WTC11 (cell line): ENCODE data around the gene MTMR6. TPM values are rescaled to one million over a fixed set of nuclear protein-coding genes. Genes with fewer than 3 reads are reported as not detected.

Source experiments
- ATAC-seq: fragments of 200-7000 bp; cut with Tn5 transposase; 2 replicates; pipeline ENCODE4 v1.10.0; 2021; ENCODE audit warnings: mild to moderate bottlenecking, moderate library complexity
- CTCF ChIA-PET: fragments of 300-600 bp; sonication (Branson Sonifier 250); formaldehyde crosslinking; loops from one replicate; lab custom pipeline; 2021; ENCODE audit warnings: antibody characterized with exemption; lab: Charles Lee
- POLR2A ChIA-PET: fragments of 350-600 bp; sonication (Branson Sonifier 250); formaldehyde crosslinking; loops from one replicate; lab custom pipeline; 2021; ENCODE audit warnings: antibody characterized with exemption; lab: Charles Lee
- DNase-seq: peaks from one replicate; pipeline ENCODE4 v3.0.0; 2021; ENCODE audit warnings: low spot score
- H3K27ac Mint-ChIP-seq: 2 replicates; pipeline ENCODE4 v1.8.0; 2021; ENCODE audit warnings: mixed read lengths
- H3K27me3 Mint-ChIP-seq: 2 replicates; pipeline ENCODE4 v1.8.0; 2021; ENCODE audit warnings: low read depth, mild to moderate bottlenecking, moderate library complexity, mixed read lengths
- H3K36me3 Mint-ChIP-seq: 2 replicates; pipeline ENCODE4 v1.8.0; 2021; ENCODE audit warnings: mixed read lengths
- H3K4me1 Mint-ChIP-seq: 2 replicates; pipeline ENCODE4 v1.8.0; 2022; ENCODE audit warnings: mixed read lengths
- H3K4me3 Mint-ChIP-seq: 2 replicates; pipeline ENCODE4 v1.8.0; 2021; ENCODE audit warnings: mild to moderate bottlenecking, moderate library complexity, mixed read lengths
- H3K9me3 Mint-ChIP-seq: 2 replicates; pipeline ENCODE4 v1.8.0; 2021; ENCODE audit warnings: mixed read lengths
- CBFB ChIP-seq: sonication (generic); formaldehyde crosslinking; IDR thresholded peaks from 2 replicates; pipeline ENCODE4 v1.8.1; 2022; ENCODE audit warnings: mild to moderate bottlenecking, low read depth, missing genetic modification reagents
- CREM ChIP-seq: sonication (generic); formaldehyde crosslinking; IDR thresholded peaks from 2 replicates; pipeline ENCODE4 v1.8.1; 2022; ENCODE audit warnings: mild to moderate bottlenecking, missing genetic modification reagents, moderate library complexity
- E2F5 ChIP-seq: sonication (generic); formaldehyde crosslinking; IDR thresholded peaks from 2 replicates; pipeline ENCODE4 v1.8.1; 2022; ENCODE audit warnings: mild to moderate bottlenecking, moderate library complexity, missing genetic modification reagents
- ERG ChIP-seq: fragments of 250-450 bp; sonication (Bioruptor Pico); IDR thresholded peaks from 2 replicates; pipeline ENCODE4 v1.8.0; 2021; ENCODE audit warnings: mild to moderate bottlenecking
- FOXJ3 ChIP-seq: sonication (generic); formaldehyde crosslinking; IDR thresholded peaks from 2 replicates; pipeline ENCODE4 v1.9.0; 2021; ENCODE audit warnings: missing genetic modification reagents, mild to moderate bottlenecking, borderline replicate concordance
- FOXP1 ChIP-seq: sonication (generic); formaldehyde crosslinking; IDR thresholded peaks from 2 replicates; pipeline ENCODE4 v1.8.0; 2022; ENCODE audit warnings: missing genetic modification reagents, mild to moderate bottlenecking, moderate library complexity, borderline replicate concordance
- IRF1 ChIP-seq: sonication (generic); formaldehyde crosslinking; IDR thresholded peaks from 2 replicates; pipeline ENCODE4 v1.8.0; 2023; ENCODE audit warnings: missing genetic modification reagents
- PREB ChIP-seq: sonication (generic); formaldehyde crosslinking; IDR thresholded peaks from 2 replicates; pipeline ENCODE4 v1.8.1; 2022; ENCODE audit warnings: mild to moderate bottlenecking, missing genetic modification reagents, moderate library complexity, borderline replicate concordance
- PRRX2 ChIP-seq: fragments of 250-450 bp; sonication (Bioruptor Pico); IDR thresholded peaks from 2 replicates; pipeline ENCODE4 v1.8.0; 2021; ENCODE audit warnings: mild to moderate bottlenecking
- ZNF138 ChIP-seq: sonication (generic); formaldehyde crosslinking; conservative IDR thresholded peaks from 2 replicates; pipeline ENCODE4 v1.8.1; 2022; ENCODE audit warnings: mild to moderate bottlenecking, moderate library complexity, missing genetic modification reagents
- ZNF232 ChIP-seq: sonication (generic); formaldehyde crosslinking; IDR thresholded peaks from 2 replicates; pipeline ENCODE4 v1.8.0; 2022; ENCODE audit warnings: mild to moderate bottlenecking, missing genetic modification reagents
- ZNF281 ChIP-seq: sonication (generic); formaldehyde crosslinking; IDR thresholded peaks from 2 replicates; pipeline ENCODE4 v1.8.0; 2023; ENCODE audit warnings: mild to moderate bottlenecking, missing genetic modification reagents
- ZNF416 ChIP-seq: fragments of 250-450 bp; sonication (Bioruptor Pico); IDR thresholded peaks from 2 replicates; pipeline ENCODE4 v1.9.0; 2021; ENCODE audit warnings: mild to moderate bottlenecking, inconsistent platforms
- ZNF423 ChIP-seq: fragments of 250-450 bp; sonication (Bioruptor Pico); IDR thresholded peaks from 2 replicates; pipeline ENCODE4 v2.1.2; 2022; ENCODE audit warnings: mild to moderate bottlenecking, moderate library complexity
- ZNF671 ChIP-seq: fragments of 250-450 bp; sonication (Bioruptor Pico); IDR thresholded peaks from 2 replicates; pipeline ENCODE4 v1.8.0; 2021; ENCODE audit warnings: mild to moderate bottlenecking
- total RNA-seq: library from RNA; stranded (reverse); gene quantifications from 3 replicates; pipeline ENCODE4 v1.2.3, GENCODE V29; 2021
- TF ChIP-seq, protein P1 (sequence below): sonication (generic); formaldehyde crosslinking; IDR thresholded peaks from 2 replicates; pipeline ENCODE4 v1.8.1; 2022; ENCODE audit warnings: low read depth, missing genetic modification reagents, borderline replicate concordance
- TF ChIP-seq, protein P2 (sequence below): sonication (generic); formaldehyde crosslinking; IDR thresholded peaks from 2 replicates; pipeline ENCODE4 v1.8.1; 2023; ENCODE audit warnings: mild to moderate bottlenecking, missing genetic modification reagents
- TF ChIP-seq, protein P3 (sequence below): sonication (generic); formaldehyde crosslinking; IDR thresholded peaks from 2 replicates; pipeline ENCODE4 v1.8.1; 2023; ENCODE audit warnings: mild to moderate bottlenecking, missing genetic modification reagents, moderate library complexity
- TF ChIP-seq, protein P4 (sequence below): sonication (generic); formaldehyde crosslinking; IDR thresholded peaks from 2 replicates; pipeline ENCODE4 v1.8.1; 2023; ENCODE audit warnings: mild to moderate bottlenecking, missing genetic modification reagents, borderline replicate concordance

Gene MTMR6
- total RNA-seq, 1 experiment from 2014 or later: 8.6 TPM

DNA sequence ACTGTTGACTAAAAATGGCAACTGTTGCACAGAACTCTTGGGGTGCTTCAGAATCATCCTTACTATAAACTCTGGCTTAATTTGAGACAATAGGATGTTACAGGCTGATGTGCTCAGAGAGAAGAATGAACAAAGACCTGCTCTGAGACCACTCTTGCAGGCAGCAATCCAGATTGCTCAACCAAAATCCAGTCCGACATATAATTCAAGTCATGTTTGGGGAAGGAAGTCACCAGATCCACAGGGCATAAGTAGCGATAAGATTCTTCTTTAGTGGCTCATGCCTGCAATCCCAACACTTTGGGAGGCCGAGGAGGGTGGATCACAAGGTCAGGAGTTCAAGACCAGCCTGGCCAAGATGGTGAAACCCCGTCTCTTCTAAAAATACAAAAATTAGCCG, 20.6 kb downstream of the MTMR6 start:
- no peaks in the 10 kb centered on the region for H3K27me3 Mint-ChIP-seq
- no peak for ATAC-seq
- CTCF ChIA-PET: no interaction called here
- POLR2A ChIA-PET: no interaction called here
- no peak overlapping the region for H3K4me3 Mint-ChIP-seq
- DNase-seq: no peak
- H3K4me1 Mint-ChIP-seq: peaks cover 5% of the 10 kb centered on the region; the same call in 1 of the 2 replicates
- H3K36me3 Mint-ChIP-seq: peaks cover 8% of the 10 kb centered on the region
- TF ChIP-seq ERG (CRISPR knock-in tag): no peak
- TF ChIP-seq, protein P1, sequence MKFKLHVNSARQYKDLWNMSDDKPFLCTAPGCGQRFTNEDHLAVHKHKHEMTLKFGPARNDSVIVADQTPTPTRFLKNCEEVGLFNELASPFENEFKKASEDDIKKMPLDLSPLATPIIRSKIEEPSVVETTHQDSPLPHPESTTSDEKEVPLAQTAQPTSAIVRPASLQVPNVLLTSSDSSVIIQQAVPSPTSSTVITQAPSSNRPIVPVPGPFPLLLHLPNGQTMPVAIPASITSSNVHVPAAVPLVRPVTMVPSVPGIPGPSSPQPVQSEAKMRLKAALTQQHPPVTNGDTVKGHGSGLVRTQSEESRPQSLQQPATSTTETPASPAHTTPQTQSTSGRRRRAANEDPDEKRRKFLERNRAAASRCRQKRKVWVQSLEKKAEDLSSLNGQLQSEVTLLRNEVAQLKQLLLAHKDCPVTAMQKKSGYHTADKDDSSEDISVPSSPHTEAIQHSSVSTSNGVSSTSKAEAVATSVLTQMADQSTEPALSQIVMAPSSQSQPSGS (CRISPR knock-in tag): no peak
- TF ChIP-seq ZNF416 (CRISPR knock-in tag): no peak
- TF ChIP-seq FOXP1 (CRISPR knock-in tag): no peak
- TF ChIP-seq ZNF423: no peak
- TF ChIP-seq ZNF671 (CRISPR knock-in tag): no peak
- TF ChIP-seq ZNF138 (CRISPR knock-in tag): no peak
- TF ChIP-seq, protein P2, sequence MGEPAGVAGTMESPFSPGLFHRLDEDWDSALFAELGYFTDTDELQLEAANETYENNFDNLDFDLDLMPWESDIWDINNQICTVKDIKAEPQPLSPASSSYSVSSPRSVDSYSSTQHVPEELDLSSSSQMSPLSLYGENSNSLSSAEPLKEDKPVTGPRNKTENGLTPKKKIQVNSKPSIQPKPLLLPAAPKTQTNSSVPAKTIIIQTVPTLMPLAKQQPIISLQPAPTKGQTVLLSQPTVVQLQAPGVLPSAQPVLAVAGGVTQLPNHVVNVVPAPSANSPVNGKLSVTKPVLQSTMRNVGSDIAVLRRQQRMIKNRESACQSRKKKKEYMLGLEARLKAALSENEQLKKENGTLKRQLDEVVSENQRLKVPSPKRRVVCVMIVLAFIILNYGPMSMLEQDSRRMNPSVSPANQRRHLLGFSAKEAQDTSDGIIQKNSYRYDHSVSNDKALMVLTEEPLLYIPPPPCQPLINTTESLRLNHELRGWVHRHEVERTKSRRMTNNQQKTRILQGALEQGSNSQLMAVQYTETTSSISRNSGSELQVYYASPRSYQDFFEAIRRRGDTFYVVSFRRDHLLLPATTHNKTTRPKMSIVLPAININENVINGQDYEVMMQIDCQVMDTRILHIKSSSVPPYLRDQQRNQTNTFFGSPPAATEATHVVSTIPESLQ (CRISPR knock-in tag): no peak
- no peak for TF ChIP-seq CREM (CRISPR knock-in tag)
- no peak for TF ChIP-seq E2F5 (CRISPR knock-in tag)
- no peak for TF ChIP-seq CBFB (CRISPR knock-in tag)
- TF ChIP-seq, protein P3, sequence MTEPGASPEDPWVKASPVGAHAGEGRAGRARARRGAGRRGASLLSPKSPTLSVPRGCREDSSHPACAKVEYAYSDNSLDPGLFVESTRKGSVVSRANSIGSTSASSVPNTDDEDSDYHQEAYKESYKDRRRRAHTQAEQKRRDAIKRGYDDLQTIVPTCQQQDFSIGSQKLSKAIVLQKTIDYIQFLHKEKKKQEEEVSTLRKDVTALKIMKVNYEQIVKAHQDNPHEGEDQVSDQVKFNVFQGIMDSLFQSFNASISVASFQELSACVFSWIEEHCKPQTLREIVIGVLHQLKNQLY (CRISPR knock-in tag): no peak
- no peak for TF ChIP-seq PREB (CRISPR knock-in tag)
- TF ChIP-seq FOXJ3: no peak
- TF ChIP-seq, protein P4, sequence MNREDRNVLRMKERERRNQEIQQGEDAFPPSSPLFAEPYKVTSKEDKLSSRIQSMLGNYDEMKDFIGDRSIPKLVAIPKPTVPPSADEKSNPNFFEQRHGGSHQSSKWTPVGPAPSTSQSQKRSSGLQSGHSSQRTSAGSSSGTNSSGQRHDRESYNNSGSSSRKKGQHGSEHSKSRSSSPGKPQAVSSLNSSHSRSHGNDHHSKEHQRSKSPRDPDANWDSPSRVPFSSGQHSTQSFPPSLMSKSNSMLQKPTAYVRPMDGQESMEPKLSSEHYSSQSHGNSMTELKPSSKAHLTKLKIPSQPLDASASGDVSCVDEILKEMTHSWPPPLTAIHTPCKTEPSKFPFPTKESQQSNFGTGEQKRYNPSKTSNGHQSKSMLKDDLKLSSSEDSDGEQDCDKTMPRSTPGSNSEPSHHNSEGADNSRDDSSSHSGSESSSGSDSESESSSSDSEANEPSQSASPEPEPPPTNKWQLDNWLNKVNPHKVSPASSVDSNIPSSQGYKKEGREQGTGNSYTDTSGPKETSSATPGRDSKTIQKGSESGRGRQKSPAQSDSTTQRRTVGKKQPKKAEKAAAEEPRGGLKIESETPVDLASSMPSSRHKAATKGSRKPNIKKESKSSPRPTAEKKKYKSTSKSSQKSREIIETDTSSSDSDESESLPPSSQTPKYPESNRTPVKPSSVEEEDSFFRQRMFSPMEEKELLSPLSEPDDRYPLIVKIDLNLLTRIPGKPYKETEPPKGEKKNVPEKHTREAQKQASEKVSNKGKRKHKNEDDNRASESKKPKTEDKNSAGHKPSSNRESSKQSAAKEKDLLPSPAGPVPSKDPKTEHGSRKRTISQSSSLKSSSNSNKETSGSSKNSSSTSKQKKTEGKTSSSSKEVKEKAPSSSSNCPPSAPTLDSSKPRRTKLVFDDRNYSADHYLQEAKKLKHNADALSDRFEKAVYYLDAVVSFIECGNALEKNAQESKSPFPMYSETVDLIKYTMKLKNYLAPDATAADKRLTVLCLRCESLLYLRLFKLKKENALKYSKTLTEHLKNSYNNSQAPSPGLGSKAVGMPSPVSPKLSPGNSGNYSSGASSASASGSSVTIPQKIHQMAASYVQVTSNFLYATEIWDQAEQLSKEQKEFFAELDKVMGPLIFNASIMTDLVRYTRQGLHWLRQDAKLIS (CRISPR knock-in tag): no peak
- TF ChIP-seq IRF1 (CRISPR knock-in tag): no peak
- no peak for TF ChIP-seq PRRX2
- no peak for TF ChIP-seq ZNF232 (CRISPR knock-in tag)
- no peak for TF ChIP-seq ZNF281 (CRISPR knock-in tag)
- no peak overlapping the region for H3K27ac Mint-ChIP-seq
- no peaks in the 10 kb centered on the region for H3K9me3 Mint-ChIP-seq
